Measurements from ENCODE around the gene VSIR. TPM values are rescaled to one million over a fixed set of nuclear protein-coding genes. Genes with fewer than 3 reads are reported as not detected.

The VSIR gene
- total and polyA plus RNA-seq, 2 donors from 2014 or later, result 32.1 to 66.6 TPM

- Histone ChIP-seq H3K4me3 (ENCODE audit: low read length in 3 of 3) (no peak overlapping the region), H3K27me3 (ENCODE audit: control insufficient read depth, insufficient read depth, low read length) (no peaks in the 10 kb centered on the region), H3K9me3 (ENCODE audit: control insufficient read depth in 2 of 3, insufficient read depth in 1 of 3, low read length in 3 of 3) (peaks cover 0 to 6% (median 0%) of the 10 kb centered on the region in 3 donors), H3K27ac (ENCODE audit: low read depth in 2 of 2, low read length in 2 of 2) (no peak overlapping the region), H3K36me3 (ENCODE audit: control insufficient read depth in 2 of 3, insufficient read depth in 3 of 3, low read length in 3 of 3) (no peaks in the 10 kb centered on the region), H3K9ac (ENCODE audit: low read length in 3 of 3) (no peak overlapping the region), H3K4me1 (ENCODE audit: control insufficient read depth in 2 of 3, insufficient read depth in 2 of 3, low read depth in 1 of 3, low read length in 3 of 3) (peaks cover 0 to 9% (median 0%) of the 10 kb centered on the region in 3 donors)
- TF ChIP-seq CTCF (IDR thresholded peaks at IDR 0.05; ENCODE audit: borderline replicate concordance, extremely low read depth, insufficient read depth), result no peak
- FAIRE-seq, result no peak
- no peak for DNase-seq
- intact Hi-C loops (cut with DNase I), result no loop called here
These were observed 35.5 kb downstream of the VSIR start for GRCh38 chr10:71737834-71738197.

- H3K27ac ChIP-seq (ENCODE audit: low read depth in 2 of 2, low read length in 2 of 2), result no peak overlapping the region
- peaks cover 0 to 9% (median 0%) of the 10 kb centered on the region in 3 donors for H3K4me1 ChIP-seq (ENCODE audit: control insufficient read depth in 2 of 3, insufficient read depth in 2 of 3, low read depth in 1 of 3, low read length in 3 of 3)
- TF ChIP-seq CTCF (IDR thresholded peaks at IDR 0.05; ENCODE audit: borderline replicate concordance, extremely low read depth, insufficient read depth), result no peak
- H3K9me3 ChIP-seq (ENCODE audit: control insufficient read depth in 2 of 3, insufficient read depth in 1 of 3, low read length in 3 of 3), result no peaks in the 10 kb centered on the region
- no peak overlapping the region for H3K4me3 ChIP-seq (ENCODE audit: low read length in 3 of 3)
- no peak overlapping the region for H3K9ac ChIP-seq (ENCODE audit: low read length in 3 of 3)
- no peak for FAIRE-seq
- no peaks in the 10 kb centered on the region for H3K27me3 ChIP-seq (ENCODE audit: control insufficient read depth, insufficient read depth, low read length)
- DNase-seq, result no peak
- H3K36me3 ChIP-seq (ENCODE audit: control insufficient read depth in 2 of 3, insufficient read depth in 3 of 3, low read length in 3 of 3), result no peaks in the 10 kb centered on the region
- intact Hi-C loops (cut with DNase I), result no loop called here
These were observed 36.1 kb downstream of the VSIR start for GRCh38 chr10:71737001-71737833.

GRCh38 chr10:71736570-71736952, 36.8 kb downstream of the VSIR start:
- H3K36me3 ChIP-seq (ENCODE audit: control insufficient read depth in 2 of 3, insufficient read depth in 3 of 3, low read length in 3 of 3), result no peaks in the 10 kb centered on the region
- no peak for TF ChIP-seq CTCF (IDR thresholded peaks at IDR 0.05; ENCODE audit: borderline replicate concordance, extremely low read depth, insufficient read depth)
- H3K27me3 ChIP-seq (ENCODE audit: control insufficient read depth, insufficient read depth, low read length), result no peaks in the 10 kb centered on the region
- FAIRE-seq (no peak), DNase-seq (no peak)
- no peak overlapping the region for H3K4me3 ChIP-seq (ENCODE audit: low read length in 3 of 3)
- H3K9me3 ChIP-seq (ENCODE audit: control insufficient read depth in 2 of 3, insufficient read depth in 1 of 3, low read length in 3 of 3), result no peaks in the 10 kb centered on the region
- no peak overlapping the region for H3K27ac ChIP-seq (ENCODE audit: low read depth in 2 of 2, low read length in 2 of 2)
- H3K9ac ChIP-seq (ENCODE audit: low read length in 3 of 3), result no peak overlapping the region
- intact Hi-C loops (cut with DNase I), result no loop called here
- peaks cover 0 to 9% (median 0%) of the 10 kb centered on the region in 3 donors for H3K4me1 ChIP-seq (ENCODE audit: control insufficient read depth in 2 of 3, insufficient read depth in 2 of 3, low read depth in 1 of 3, low read length in 3 of 3)

Measured in kidney (tissue), 14 donors.